ENCODE measurements around the gene ATAD3A. TPM values are rescaled to one million over a fixed set of nuclear protein-coding genes. Genes with fewer than 3 reads are reported as not detected.

The ATAD3A gene
- total RNA-seq, 1 experiment from 2014 or later = 57.5 TPM

- DNase-seq (ENCODE audit: low read depth, low spot score) = no peak
- TF ChIP-seq CTCF (IDR thresholded peaks at IDR 0.05) (no peak), TCF7L2 (IDR thresholded peaks at IDR 0.05; ENCODE audit: low read depth, low read length) (no peak), POLR2AphosphoS5 (IDR thresholded peaks at IDR 0.05; ENCODE audit: low read depth, low read length) (no peak), REST (IDR thresholded peaks at IDR 0.05; ENCODE audit: insufficient read depth in 1 of 2, low read depth in 2 of 2, low read length in 1 of 2) (no peak), SIN3A (IDR thresholded peaks at IDR 0.05; ENCODE audit: borderline replicate concordance, insufficient read depth, low read depth, low read length) (no peak)
- no peak for ATAC-seq
- peaks cover 10% of the 10 kb centered on the region for H3K36me3 ChIP-seq (ENCODE audit: control insufficient read depth, insufficient read depth, low read length)
- CTCF ChIA-PET = interaction anchor here (0.5 kb wide), 1 partner anchor 57 kb away, joined by 4 read pairs; no protein-coding TSS in a partner anchor
- intact Hi-C loops (cut with micrococcal nuclease; ENCODE audit: unreplicated experiment) (no loop called here), in situ Hi-C loops (cut with HindIII; ENCODE audit: low pct_unique_long_range_greater_than_20kb, low sequenced_read_pairs) (no loop called here)
- no TSS peak for BruUV-seq (replicated peaks)
- H3K9me3 ChIP-seq (ENCODE audit: control insufficient read depth, insufficient read depth, low read depth, low read length) = no peaks in the 10 kb centered on the region
- no peak overlapping the region for H3K4me3 ChIP-seq (ENCODE audit: low read depth in 2 of 2, low read length in 2 of 2)
- no peak overlapping the region for H3K27ac ChIP-seq (ENCODE audit: low read length)
- POLR2A ChIA-PET = no interaction called here
- H3K4me1 ChIP-seq (ENCODE audit: control insufficient read depth, insufficient read depth, low read length) = no peaks in the 10 kb centered on the region; the same call in 1 of the 2 replicates
- H3K27me3 ChIP-seq (ENCODE audit: control insufficient read depth, insufficient read depth, low read length) = no peaks in the 10 kb centered on the region
Observed at GRCh38 chr1:1562556-1563195, 50.7 kb downstream of the ATAD3A start.

GRCh38 chr1:1563688-1564087, 51.7 kb downstream of the ATAD3A start:
- Histone ChIP-seq H3K36me3 (ENCODE audit: control insufficient read depth, insufficient read depth, low read length) (peaks cover 10% of the 10 kb centered on the region), H3K27ac (ENCODE audit: low read length) (no peak overlapping the region), H3K9me3 (ENCODE audit: control insufficient read depth, insufficient read depth, low read depth, low read length) (no peaks in the 10 kb centered on the region), H3K4me3 (ENCODE audit: low read depth in 2 of 2, low read length in 2 of 2) (no peak overlapping the region), H3K27me3 (ENCODE audit: control insufficient read depth, insufficient read depth, low read length) (no peaks in the 10 kb centered on the region), H3K4me1 (ENCODE audit: control insufficient read depth, insufficient read depth, low read length) (no peaks in the 10 kb centered on the region; the same call in 1 of the 2 replicates)
- intact Hi-C loops (cut with micrococcal nuclease; ENCODE audit: unreplicated experiment) (no loop called here), in situ Hi-C loops (cut with HindIII; ENCODE audit: low pct_unique_long_range_greater_than_20kb, low sequenced_read_pairs) (no loop called here)
- no TSS peak for BruUV-seq (replicated peaks)
- ChIA-PET POLR2A (no interaction called here), CTCF (no interaction called here)
- no peak for TF ChIP-seq TCF7L2 (IDR thresholded peaks at IDR 0.05; ENCODE audit: low read depth, low read length)
- no peak for TF ChIP-seq SIN3A (IDR thresholded peaks at IDR 0.05; ENCODE audit: borderline replicate concordance, insufficient read depth, low read depth, low read length)
- TF ChIP-seq CTCF (IDR thresholded peaks at IDR 0.05) = no peak
- no peak for TF ChIP-seq REST (IDR thresholded peaks at IDR 0.05; ENCODE audit: insufficient read depth in 1 of 2, low read depth in 2 of 2, low read length in 1 of 2)
- no peak for TF ChIP-seq POLR2AphosphoS5 (IDR thresholded peaks at IDR 0.05; ENCODE audit: low read depth, low read length)
- DNase-seq (ENCODE audit: low read depth, low spot score) (no peak), ATAC-seq (no peak)
